ENCODE data around the gene ILF3. TPM values are rescaled to one million over a fixed set of nuclear protein-coding genes. Genes with fewer than 3 reads are reported as not detected.

The ILF3 gene
- total and polyA plus RNA-seq, 2 of the 13 experiments (the other 11 are each of a cell fraction or from before 2014, with no cell fraction given) = 120 to 173 TPM

DNA sequence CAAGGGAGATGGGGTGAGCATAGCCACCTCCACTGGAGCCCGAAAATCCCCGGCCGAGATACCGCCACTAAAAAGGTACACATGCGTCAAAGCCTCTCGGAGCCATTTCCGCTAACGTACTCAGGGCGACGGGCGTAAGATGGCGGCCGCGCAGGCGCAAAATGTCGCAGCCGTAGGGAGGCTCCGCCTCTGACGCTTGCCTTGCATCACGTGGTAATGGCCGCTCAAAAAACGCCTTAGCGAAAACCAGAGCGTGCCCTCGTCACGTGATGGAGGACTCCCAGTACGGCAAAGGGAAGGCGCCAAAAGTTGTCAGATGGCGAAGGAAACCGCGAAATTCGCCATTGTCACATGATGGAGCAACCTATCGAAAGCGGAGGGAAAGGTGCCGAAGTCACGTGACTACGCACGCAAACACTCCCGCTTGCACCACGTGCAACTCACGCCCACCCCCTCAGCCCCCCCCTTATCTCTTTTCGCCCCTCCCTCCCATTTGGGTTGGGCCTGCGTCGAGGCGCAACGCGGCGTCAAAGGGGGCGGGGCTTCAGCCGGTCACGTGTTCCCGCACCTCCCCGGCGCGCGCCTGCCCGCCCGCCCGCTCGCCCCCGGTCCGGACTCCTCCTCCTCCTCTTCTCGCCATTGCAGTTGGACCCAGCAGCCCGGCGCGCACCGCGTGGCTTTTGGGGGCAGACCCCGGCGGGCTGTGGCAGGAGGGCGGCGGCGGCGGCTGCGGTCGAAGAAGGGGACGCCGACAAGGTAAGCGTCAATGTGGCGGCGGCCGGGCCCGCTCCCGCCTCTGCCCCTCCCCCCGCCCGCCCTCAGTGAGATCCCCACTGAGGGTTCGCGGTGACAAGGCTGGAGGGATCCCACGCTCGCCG is at the start of gene ILF3 (continued):
- TF ChIP-seq, protein P1, sequence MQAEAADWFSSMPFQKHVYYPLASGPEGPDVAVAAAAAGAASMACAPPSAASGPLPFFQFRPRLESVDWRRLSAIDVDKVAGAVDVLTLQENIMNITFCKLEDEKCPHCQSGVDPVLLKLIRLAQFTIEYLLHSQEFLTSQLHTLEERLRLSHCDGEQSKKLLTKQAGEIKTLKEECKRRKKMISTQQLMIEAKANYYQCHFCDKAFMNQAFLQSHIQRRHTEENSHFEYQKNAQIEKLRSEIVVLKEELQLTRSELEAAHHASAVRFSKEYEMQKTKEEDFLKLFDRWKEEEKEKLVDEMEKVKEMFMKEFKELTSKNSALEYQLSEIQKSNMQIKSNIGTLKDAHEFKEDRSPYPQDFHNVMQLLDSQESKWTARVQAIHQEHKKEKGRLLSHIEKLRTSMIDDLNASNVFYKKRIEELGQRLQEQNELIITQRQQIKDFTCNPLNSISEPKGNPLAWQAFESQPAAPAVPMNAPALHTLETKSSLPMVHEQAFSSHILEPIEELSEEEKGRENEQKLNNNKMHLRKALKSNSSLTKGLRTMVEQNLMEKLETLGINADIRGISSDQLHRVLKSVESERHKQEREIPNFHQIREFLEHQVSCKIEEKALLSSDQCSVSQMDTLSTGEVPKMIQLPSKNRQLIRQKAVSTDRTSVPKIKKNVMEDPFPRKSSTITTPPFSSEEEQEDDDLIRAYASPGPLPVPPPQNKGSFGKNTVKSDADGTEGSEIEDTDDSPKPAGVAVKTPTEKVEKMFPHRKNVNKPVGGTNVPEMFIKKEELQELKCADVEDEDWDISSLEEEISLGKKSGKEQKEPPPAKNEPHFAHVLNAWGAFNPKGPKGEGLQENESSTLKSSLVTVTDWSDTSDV (CRISPR knock-in tag; IDR thresholded peaks at IDR 0.05) = no peak
- peak; percentile 51; the same call in 1 of the 2 replicates for TF ChIP-seq KDM3A (CRISPR knock-in tag; IDR thresholded peaks at IDR 0.05; ENCODE audit: low read depth)
- TF ChIP-seq ZNF687 (CRISPR knock-in tag; IDR thresholded peaks at IDR 0.05) = peak; percentile 86
- TF ChIP-seq MATR3 (CRISPR knock-in tag; IDR thresholded peaks at IDR 0.05) = no peak
- no peak for TF ChIP-seq HNRNPK (IDR thresholded peaks at IDR 0.05; ENCODE audit: low read depth, low read length, poor library complexity, severe bottlenecking)
- no peak for TF ChIP-seq ZNF598 (CRISPR knock-in tag; IDR thresholded peaks at IDR 0.05; ENCODE audit: borderline replicate concordance)
- TF ChIP-seq, protein P2, sequence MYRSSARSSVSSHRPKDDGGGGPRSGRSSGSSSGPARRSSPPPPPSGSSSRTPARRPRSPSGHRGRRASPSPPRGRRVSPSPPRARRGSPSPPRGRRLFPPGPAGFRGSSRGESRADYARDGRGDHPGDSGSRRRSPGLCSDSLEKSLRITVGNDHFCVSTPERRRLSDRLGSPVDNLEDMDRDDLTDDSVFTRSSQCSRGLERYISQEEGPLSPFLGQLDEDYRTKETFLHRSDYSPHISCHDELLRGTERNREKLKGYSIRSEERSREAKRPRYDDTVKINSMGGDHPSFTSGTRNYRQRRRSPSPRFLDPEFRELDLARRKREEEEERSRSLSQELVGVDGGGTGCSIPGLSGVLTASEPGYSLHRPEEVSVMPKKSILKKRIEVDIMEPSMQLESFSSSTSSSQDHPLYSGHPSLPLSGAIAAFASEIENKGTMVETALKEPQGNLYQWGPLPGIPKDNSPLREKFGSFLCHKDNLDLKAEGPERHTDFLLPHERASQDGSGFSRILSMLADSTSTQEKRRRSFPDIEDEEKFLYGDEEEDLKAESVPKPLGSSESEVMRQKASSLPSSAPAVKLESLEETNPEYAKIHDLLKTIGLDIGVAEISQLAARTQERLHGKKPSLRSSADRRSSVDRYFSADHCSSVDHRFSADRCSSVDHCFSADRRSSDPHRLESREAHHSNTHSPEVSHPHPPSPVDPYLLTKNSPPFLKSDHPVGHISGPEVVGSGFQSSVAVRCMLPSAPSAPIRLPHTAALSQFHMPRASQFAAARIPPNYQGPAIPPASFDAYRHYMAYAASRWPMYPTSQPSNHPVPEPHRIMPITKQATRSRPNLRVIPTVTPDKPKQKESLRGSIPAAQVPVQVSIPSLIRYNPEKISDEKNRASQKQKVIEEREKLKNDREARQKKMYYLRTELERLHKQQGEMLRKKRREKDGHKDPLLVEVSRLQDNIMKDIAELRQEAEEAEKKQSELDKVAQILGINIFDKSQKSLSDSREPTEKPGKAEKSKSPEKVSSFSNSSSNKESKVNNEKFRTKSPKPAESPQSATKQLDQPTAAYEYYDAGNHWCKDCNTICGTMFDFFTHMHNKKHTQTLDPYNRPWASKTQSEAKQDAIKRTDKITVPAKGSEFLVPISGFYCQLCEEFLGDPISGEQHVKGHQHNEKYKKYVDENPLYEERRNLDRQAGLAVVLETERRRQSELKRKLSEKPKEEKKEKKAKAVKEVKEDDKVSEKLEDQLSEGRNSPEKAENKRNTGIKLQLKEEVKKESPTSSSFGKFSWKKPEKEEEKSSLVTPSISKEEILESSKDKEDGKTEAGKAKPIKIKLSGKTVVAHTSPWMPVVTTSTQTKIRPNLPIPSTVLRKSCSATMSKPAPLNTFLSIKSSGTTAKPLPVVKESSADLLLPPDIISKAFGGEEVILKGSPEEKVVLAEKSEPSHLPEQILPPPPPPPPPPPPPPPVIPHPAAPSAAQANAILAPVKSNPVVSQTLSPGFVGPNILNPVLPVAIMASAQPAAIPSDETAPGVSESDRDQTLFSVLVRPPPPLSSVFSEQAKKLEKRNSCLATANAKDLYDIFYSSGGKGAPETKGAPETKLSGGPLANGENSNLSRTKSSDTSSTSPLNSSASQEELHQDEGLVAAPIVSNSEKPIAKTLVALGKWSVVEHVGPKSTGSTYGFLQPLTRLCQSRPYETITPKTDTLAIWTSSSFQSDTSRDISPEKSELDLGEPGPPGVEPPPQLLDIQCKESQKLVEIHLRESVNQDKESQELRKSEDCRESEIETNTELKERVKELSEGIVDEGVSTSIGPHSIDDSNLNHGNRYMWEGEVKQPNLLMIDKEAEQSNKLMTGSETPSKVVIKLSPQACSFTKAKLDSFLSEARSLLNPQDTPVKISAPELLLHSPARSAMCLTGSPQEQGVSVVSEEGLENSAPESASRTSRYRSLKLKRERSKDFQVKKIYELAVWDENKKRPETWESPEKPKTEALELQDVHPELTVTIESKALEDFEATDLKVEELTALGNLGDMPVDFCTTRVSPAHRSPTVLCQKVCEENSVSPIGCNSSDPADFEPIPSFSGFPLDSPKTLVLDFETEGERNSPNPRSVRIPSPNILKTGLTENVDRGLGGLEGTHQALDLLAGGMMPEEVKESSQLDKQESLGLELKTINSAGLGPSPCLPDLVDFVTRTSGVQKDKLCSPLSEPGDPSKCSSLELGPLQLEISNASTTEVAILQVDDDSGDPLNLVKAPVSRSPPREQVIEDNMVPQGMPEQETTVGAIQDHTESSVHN (CRISPR knock-in tag; IDR thresholded peaks at IDR 0.05) = no peak
- peak; percentile 19; the same call in 1 of the 2 replicates for TF ChIP-seq BCL6 (CRISPR knock-in tag; IDR thresholded peaks at IDR 0.05)
- TF ChIP-seq MLX (CRISPR knock-in tag; IDR thresholded peaks at IDR 0.05) = peak; percentile 95
- no peak for TF ChIP-seq AGO1 (IDR thresholded peaks at IDR 0.05; ENCODE audit: low read depth, low read length, poor library complexity, severe bottlenecking)
- peak; percentile 97 for TF ChIP-seq CBFB (CRISPR knock-in tag; IDR thresholded peaks at IDR 0.05)
- TF ChIP-seq GATAD2A (CRISPR knock-in tag; IDR thresholded peaks at IDR 0.05) = peak; percentile 71

Measured in HepG2 (cell line).